Measurements from ENCODE around the gene MGRN1.

The MGRN1 gene

GRCh38 chr16:4625560-4626159, 1.0 kb downstream of the MGRN1 start:
- peaks cover 8% of the 10 kb centered on the region for H3K4me1 ChIP-seq (ENCODE audit: insufficient read depth, insufficient read length)
- H3K9ac ChIP-seq (ENCODE audit: insufficient read length, low read depth), result peak overlapping the region; percentile 98
- H3K9me3 ChIP-seq (ENCODE audit: insufficient read depth, low read length), result peaks cover 9% of the 10 kb centered on the region; the same call in 1 of the 2 replicates
- no peak for TF ChIP-seq SUZ12 (IDR thresholded peaks at IDR 0.05; ENCODE audit: extremely low read depth, insufficient read depth, insufficient read length)
- no peak for TF ChIP-seq YY1 (IDR thresholded peaks at IDR 0.05; ENCODE audit: insufficient read depth, insufficient read length)
- TF ChIP-seq ZNF274 (IDR thresholded peaks at IDR 0.05; ENCODE audit: low read depth, low read length), result no peak
- peaks cover 14% of the 10 kb centered on the region for H3K36me3 ChIP-seq (ENCODE audit: insufficient read depth, insufficient read length, low read length)
- peak overlapping the region; percentile 96 for H3K4me3 ChIP-seq (ENCODE audit: insufficient read length, low read depth)
- H3K27me3 ChIP-seq (ENCODE audit: insufficient read depth, insufficient read length), result no peaks in the 10 kb centered on the region
- DNase-seq (ENCODE audit: low read depth, low spot score), result no peak

- H3K27me3 ChIP-seq (ENCODE audit: insufficient read depth, insufficient read length), result no peaks in the 10 kb centered on the region
- DNase-seq (ENCODE audit: low read depth, low spot score), result no peak
- H3K9me3 ChIP-seq (ENCODE audit: insufficient read depth, low read length), result peaks cover 17% of the 10 kb centered on the region
- H3K4me3 ChIP-seq (ENCODE audit: insufficient read length, low read depth), result peak overlapping the region; percentile 96
- H3K9ac ChIP-seq (ENCODE audit: insufficient read length, low read depth), result peak overlapping the region; percentile 98
- TF ChIP-seq YY1 (IDR thresholded peaks at IDR 0.05; ENCODE audit: insufficient read depth, insufficient read length) (no peak), SUZ12 (IDR thresholded peaks at IDR 0.05; ENCODE audit: extremely low read depth, insufficient read depth, insufficient read length) (no peak), ZNF274 (IDR thresholded peaks at IDR 0.05; ENCODE audit: low read depth, low read length) (no peak)
- H3K4me1 ChIP-seq (ENCODE audit: insufficient read depth, insufficient read length), result peaks cover 8% of the 10 kb centered on the region
- H3K36me3 ChIP-seq (ENCODE audit: insufficient read depth, insufficient read length, low read length), result peaks cover 17% of the 10 kb centered on the region
Measured at GRCh38 chr16:4626396-4626795, 1.8 kb downstream of the MGRN1 start.

GRCh38 chr16:4628283-4628682, 3.7 kb downstream of the MGRN1 start:
- no peak for DNase-seq (ENCODE audit: low read depth, low spot score)
- H3K27me3 ChIP-seq (ENCODE audit: insufficient read depth, insufficient read length), result no peaks in the 10 kb centered on the region

DNA sequence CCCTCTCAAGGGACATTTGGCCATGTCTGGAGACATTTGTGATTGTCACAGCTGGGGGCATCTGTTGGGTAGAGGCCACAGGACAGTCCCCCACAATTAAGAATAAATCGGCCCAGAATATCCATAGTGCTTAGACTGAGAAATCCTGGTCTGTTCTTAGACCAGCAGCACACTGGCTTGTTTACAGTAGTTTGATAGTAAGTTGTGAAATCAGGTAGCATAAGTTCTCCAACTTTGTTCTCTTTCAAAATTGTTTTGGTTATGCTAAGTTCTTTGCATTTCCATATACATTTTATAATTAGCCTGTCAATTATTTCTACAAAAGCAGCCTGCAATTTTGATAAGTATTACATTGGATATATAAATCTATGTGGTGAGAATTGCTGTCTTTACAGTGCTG, 6.8 kb downstream of the MGRN1 start:
- H3K27me3 ChIP-seq (ENCODE audit: insufficient read depth, insufficient read length), result no peaks in the 10 kb centered on the region
- TF ChIP-seq YY1 (IDR thresholded peaks at IDR 0.05; ENCODE audit: insufficient read depth, insufficient read length), result no peak
- no peak for TF ChIP-seq SUZ12 (IDR thresholded peaks at IDR 0.05; ENCODE audit: extremely low read depth, insufficient read depth, insufficient read length)
- TF ChIP-seq ZNF274 (IDR thresholded peaks at IDR 0.05; ENCODE audit: low read depth, low read length), result no peak

More at GRCh38 chr16:4628283-4628682, 3.7 kb downstream of the MGRN1 start:
- H3K4me3 ChIP-seq (ENCODE audit: insufficient read length, low read depth), result no peak overlapping the region
- H3K9me3 ChIP-seq (ENCODE audit: insufficient read depth, low read length), result peaks cover 20% of the 10 kb centered on the region
- H3K36me3 ChIP-seq (ENCODE audit: insufficient read depth, insufficient read length, low read length), result peaks cover 17% of the 10 kb centered on the region
- H3K4me1 ChIP-seq (ENCODE audit: insufficient read depth, insufficient read length), result peaks cover 8% of the 10 kb centered on the region
- H3K9ac ChIP-seq (ENCODE audit: insufficient read length, low read depth), result no peak overlapping the region
- no peak for TF ChIP-seq ZNF274 (IDR thresholded peaks at IDR 0.05; ENCODE audit: low read depth, low read length)
- TF ChIP-seq YY1 (IDR thresholded peaks at IDR 0.05; ENCODE audit: insufficient read depth, insufficient read length), result no peak
- no peak for TF ChIP-seq SUZ12 (IDR thresholded peaks at IDR 0.05; ENCODE audit: extremely low read depth, insufficient read depth, insufficient read length)

DNA sequence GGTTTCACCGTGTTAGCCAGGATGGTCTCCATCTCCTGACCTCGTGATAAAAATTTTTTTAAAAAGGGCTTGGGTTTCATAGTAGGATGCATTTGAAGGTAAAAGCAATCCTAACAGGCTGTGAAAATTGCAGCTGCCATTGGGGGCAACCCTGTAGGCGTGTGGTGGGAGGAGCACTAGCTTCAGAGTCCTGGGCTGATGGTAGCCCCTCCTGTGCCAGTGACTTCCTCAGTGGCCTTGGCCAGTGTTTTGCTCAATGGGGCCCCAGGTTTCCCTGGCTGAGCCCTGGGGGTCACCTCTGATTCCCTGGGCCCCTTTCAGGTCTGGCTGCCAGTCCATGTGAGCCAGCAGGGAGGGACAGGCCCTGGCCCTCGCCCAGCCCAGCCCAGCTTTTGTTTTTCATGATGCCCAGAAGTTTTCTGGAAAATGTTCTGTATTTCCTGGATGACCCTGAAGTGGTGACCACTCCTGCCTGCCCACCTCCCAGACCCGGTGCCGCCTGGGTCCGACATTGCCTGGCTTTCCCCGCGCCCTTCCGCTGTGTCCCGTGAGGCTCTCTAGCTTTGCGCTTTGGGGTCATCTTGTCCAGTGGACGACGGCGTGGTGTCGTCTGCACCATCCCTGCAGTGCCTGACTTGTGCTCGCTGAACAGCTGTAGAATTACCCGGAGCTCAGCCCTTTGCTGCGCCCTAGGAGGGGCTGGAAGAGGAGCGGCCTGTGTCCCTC, 9.4 kb downstream of the MGRN1 start:
- TF ChIP-seq SUZ12 (IDR thresholded peaks at IDR 0.05; ENCODE audit: extremely low read depth, insufficient read depth, insufficient read length), result no peak
- no peak for TF ChIP-seq YY1 (IDR thresholded peaks at IDR 0.05; ENCODE audit: insufficient read depth, insufficient read length)
- Histone ChIP-seq H3K4me1 (ENCODE audit: insufficient read depth, insufficient read length) (peaks cover 2% of the 10 kb centered on the region), H3K9ac (ENCODE audit: insufficient read length, low read depth) (no peak overlapping the region), H3K4me3 (ENCODE audit: insufficient read length, low read depth) (no peak overlapping the region), H3K36me3 (ENCODE audit: insufficient read depth, insufficient read length, low read length) (peaks cover 40% of the 10 kb centered on the region), H3K27me3 (ENCODE audit: insufficient read depth, insufficient read length) (no peaks in the 10 kb centered on the region), H3K9me3 (ENCODE audit: insufficient read depth, low read length) (peaks cover 12% of the 10 kb centered on the region)
- no peak for DNase-seq (ENCODE audit: low read depth, low spot score)

More for the DNA sequence above, 6.8 kb downstream of the MGRN1 start:
- peaks cover 29% of the 10 kb centered on the region for H3K36me3 ChIP-seq (ENCODE audit: insufficient read depth, insufficient read length, low read length)
- H3K9ac ChIP-seq (ENCODE audit: insufficient read length, low read depth), result no peak overlapping the region
- H3K4me3 ChIP-seq (ENCODE audit: insufficient read length, low read depth), result no peak overlapping the region
- no peak for DNase-seq (ENCODE audit: low read depth, low spot score)
- peaks cover 19% of the 10 kb centered on the region for H3K9me3 ChIP-seq (ENCODE audit: insufficient read depth, low read length)
- peaks cover 2% of the 10 kb centered on the region for H3K4me1 ChIP-seq (ENCODE audit: insufficient read depth, insufficient read length)

DNA sequence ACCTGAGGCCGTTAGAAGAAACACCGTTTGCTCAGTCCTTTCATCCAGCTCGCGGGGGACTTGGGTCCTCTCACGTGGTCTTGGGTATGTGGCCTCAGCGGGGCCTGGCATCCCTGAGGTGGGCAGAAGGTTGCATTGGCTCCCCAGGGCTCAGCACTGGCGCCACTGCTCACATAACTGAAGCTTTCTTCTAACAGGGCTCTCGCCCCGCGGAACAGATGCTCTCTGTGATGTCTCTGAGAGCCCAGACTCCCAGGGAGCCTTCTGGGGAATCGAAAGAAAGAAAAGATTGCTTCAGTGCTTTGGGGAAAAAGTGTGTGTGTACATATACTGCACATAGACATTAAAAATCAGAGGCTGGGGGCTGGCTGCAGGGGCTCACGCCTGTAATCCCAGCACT, 10.1 kb downstream of the MGRN1 start:
- Histone ChIP-seq H3K9ac (ENCODE audit: insufficient read length, low read depth) (no peak overlapping the region), H3K4me1 (ENCODE audit: insufficient read depth, insufficient read length) (peaks cover 4% of the 10 kb centered on the region), H3K27me3 (ENCODE audit: insufficient read depth, insufficient read length) (no peaks in the 10 kb centered on the region), H3K36me3 (ENCODE audit: insufficient read depth, insufficient read length, low read length) (peaks cover 44% of the 10 kb centered on the region), H3K9me3 (ENCODE audit: insufficient read depth, low read length) (peaks cover 12% of the 10 kb centered on the region), H3K4me3 (ENCODE audit: insufficient read length, low read depth) (no peak overlapping the region)
- no peak for TF ChIP-seq ZNF274 (IDR thresholded peaks at IDR 0.05; ENCODE audit: low read depth, low read length)
- no peak for DNase-seq (ENCODE audit: low read depth, low spot score)

GRCh38 chr16:4636196-4636595, 11.6 kb downstream of the MGRN1 start:
- no peaks in the 10 kb centered on the region for H3K27me3 ChIP-seq (ENCODE audit: insufficient read depth, insufficient read length)
- no peak for TF ChIP-seq YY1 (IDR thresholded peaks at IDR 0.05; ENCODE audit: insufficient read depth, insufficient read length)
- TF ChIP-seq ZNF274 (IDR thresholded peaks at IDR 0.05; ENCODE audit: low read depth, low read length), result no peak
- no peak for TF ChIP-seq SUZ12 (IDR thresholded peaks at IDR 0.05; ENCODE audit: extremely low read depth, insufficient read depth, insufficient read length)
- H3K9me3 ChIP-seq (ENCODE audit: insufficient read depth, low read length), result peaks cover 6% of the 10 kb centered on the region
- no peak overlapping the region for H3K4me3 ChIP-seq (ENCODE audit: insufficient read length, low read depth)
- no peak overlapping the region for H3K9ac ChIP-seq (ENCODE audit: insufficient read length, low read depth)
- DNase-seq (ENCODE audit: low read depth, low spot score), result no peak
- H3K4me1 ChIP-seq (ENCODE audit: insufficient read depth, insufficient read length), result peaks cover 16% of the 10 kb centered on the region
- peaks cover 45% of the 10 kb centered on the region for H3K36me3 ChIP-seq (ENCODE audit: insufficient read depth, insufficient read length, low read length)

All from NT2/D1 (cell line).